ENCODE data around the gene TRPV5. TPM values are rescaled to one million over a fixed set of nuclear protein-coding genes. Genes with fewer than 3 reads are reported as not detected.

TRPV5 gene
- total RNA-seq, 5 donors from 2014 or later (not counting 1 experiment from before 2014, with no cell fraction given), result not detected

GRCh38 chr7:142916508-142916907 lies 17.0 kb downstream of the TRPV5 start:
- Mint-ChIP-seq H3K27ac (no peak overlapping the region), H3K4me3 (no peak overlapping the region), H3K27me3 (peaks cover 1 to 18% of the 10 kb centered on the region in 2 donors), H3K4me1 (no peaks in the 10 kb centered on the region), H3K9me3 (no peaks in the 10 kb centered on the region), H3K36me3 (no peaks in the 10 kb centered on the region)
- Histone ChIP-seq H3K27me3 (replicated peaks in 1 of 2; ENCODE audit: control insufficient read depth in 2 of 2, extremely low read depth in 1 of 2, insufficient read depth in 2 of 2, low read length in 1 of 2) (peaks cover 0 to 17% of the 10 kb centered on the region in 2 experiments), H3K4me3 (ENCODE audit: control insufficient read depth in 1 of 2, extremely low read depth in 1 of 2, low read length in 1 of 2) (no peak overlapping the region), H3K36me3 (ENCODE audit: control insufficient read depth in 2 of 2, extremely low read depth in 1 of 2, insufficient read depth in 1 of 2, low read length in 1 of 2) (no peaks in the 10 kb centered on the region), H3K4me1 (ENCODE audit: control insufficient read depth in 1 of 2, extremely low read depth in 1 of 2, insufficient read depth in 2 of 2, low read length in 2 of 2) (no peaks in the 10 kb centered on the region), H3K9me3 (no peaks in the 10 kb centered on the region), H3K27ac (ENCODE audit: low read length) (no peak overlapping the region)
- ChIA-PET POLR2A (no interaction called here), CTCF (interaction anchor here in 1 of 2 donors (0.6 kb wide), 1 partner anchor 417 kb away, joined by 4 read pairs; no protein-coding TSS in a partner anchor)
- no peak for DNase-seq
- no CpG with 5 or more reads among the region's 2 CpGs for WGBS (ENCODE audit: insufficient coverage)
- ATAC-seq (replicated peaks in 1 of 4), result no peak

DNA sequence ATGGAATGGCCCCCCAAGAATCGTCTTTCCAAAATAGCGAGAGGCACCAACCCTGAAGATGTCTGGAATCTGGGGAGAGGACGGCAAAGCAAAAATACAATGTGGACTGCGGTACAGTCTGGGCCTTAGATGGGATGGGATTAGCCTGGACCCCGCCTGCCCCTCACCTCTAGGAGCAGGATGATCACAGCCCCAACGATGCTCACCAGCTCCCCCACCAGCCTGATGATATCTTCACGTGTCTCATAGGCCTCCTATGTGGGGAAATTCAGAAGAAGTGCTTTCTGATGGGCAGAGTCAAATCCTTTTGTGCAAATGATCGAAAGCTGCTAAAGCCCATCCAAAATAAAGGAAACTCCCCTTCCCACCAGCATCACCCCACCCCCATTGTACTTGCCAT lies 18.2 kb downstream of the TRPV5 start:
- ATAC-seq (replicated peaks in 1 of 4) (no peak), DNase-seq (no peak)
- H3K27me3 Mint-ChIP-seq, result peaks cover 8 to 20% of the 10 kb centered on the region in 2 donors
- Histone ChIP-seq H3K36me3 (ENCODE audit: control insufficient read depth in 2 of 2, extremely low read depth in 1 of 2, insufficient read depth in 1 of 2, low read length in 1 of 2) (no peaks in the 10 kb centered on the region), H3K4me3 (ENCODE audit: control insufficient read depth in 1 of 2, extremely low read depth in 1 of 2, low read length in 1 of 2) (no peak overlapping the region), H3K9me3 (no peaks in the 10 kb centered on the region), H3K4me1 (ENCODE audit: control insufficient read depth in 1 of 2, extremely low read depth in 1 of 2, insufficient read depth in 2 of 2, low read length in 2 of 2) (no peaks in the 10 kb centered on the region), H3K27ac (ENCODE audit: low read length) (no peak overlapping the region), H3K27me3 (replicated peaks in 1 of 2; ENCODE audit: control insufficient read depth in 2 of 2, extremely low read depth in 1 of 2, insufficient read depth in 2 of 2, low read length in 1 of 2) (peaks cover 0 to 21% of the 10 kb centered on the region in 2 experiments)
- no peak overlapping the region for H3K27ac Mint-ChIP-seq
- ChIA-PET CTCF (interaction anchor here in 1 of 2 donors (0.6 kb wide), 1 partner anchor 197 kb away, joined by 4 read pairs; no protein-coding TSS in a partner anchor), POLR2A (no interaction called here)
- H3K36me3 Mint-ChIP-seq, result no peaks in the 10 kb centered on the region
- no peak overlapping the region for H3K4me3 Mint-ChIP-seq
- 80% methylated on average over 3 of the region's 8 CpGs for WGBS (ENCODE audit: insufficient coverage)
- no peaks in the 10 kb centered on the region for H3K4me1 Mint-ChIP-seq
- no peaks in the 10 kb centered on the region for H3K9me3 Mint-ChIP-seq

- Histone ChIP-seq H3K9me3 (no peaks in the 10 kb centered on the region), H3K4me1 (ENCODE audit: control insufficient read depth in 1 of 2, extremely low read depth in 1 of 2, insufficient read depth in 2 of 2, low read length in 2 of 2) (no peaks in the 10 kb centered on the region), H3K4me3 (ENCODE audit: control insufficient read depth in 1 of 2, extremely low read depth in 1 of 2, low read length in 1 of 2) (no peak overlapping the region), H3K36me3 (ENCODE audit: control insufficient read depth in 2 of 2, extremely low read depth in 1 of 2, insufficient read depth in 1 of 2, low read length in 1 of 2) (no peaks in the 10 kb centered on the region), H3K27me3 (replicated peaks in 1 of 2; ENCODE audit: control insufficient read depth in 2 of 2, extremely low read depth in 1 of 2, insufficient read depth in 2 of 2, low read length in 1 of 2) (peaks cover 0 to 26% of the 10 kb centered on the region in 2 experiments), H3K27ac (ENCODE audit: low read length) (no peak overlapping the region)
- no CpG with 5 or more reads among the region's 1 CpG for WGBS (ENCODE audit: insufficient coverage)
- H3K36me3 Mint-ChIP-seq, result no peaks in the 10 kb centered on the region
- ChIA-PET POLR2A (no interaction called here), CTCF (no interaction called here)
- no peak for DNase-seq
- no peak overlapping the region for H3K27ac Mint-ChIP-seq
- H3K9me3 Mint-ChIP-seq, result no peaks in the 10 kb centered on the region
- H3K27me3 Mint-ChIP-seq, result peaks cover 15 to 25% of the 10 kb centered on the region in 2 donors
- H3K4me3 Mint-ChIP-seq, result no peak overlapping the region
- no peaks in the 10 kb centered on the region for H3K4me1 Mint-ChIP-seq
- ATAC-seq (replicated peaks in 1 of 4), result no peak
Observed at GRCh38 chr7:142914121-142914520, 19.4 kb downstream of the TRPV5 start.

GRCh38 chr7:142913566-142913965 lies 20.0 kb downstream of the TRPV5 start:
- ChIA-PET CTCF (interaction anchor here in 1 of 2 donors (0.6 kb wide), 1 partner anchor 93 kb away, joined by 3 read pairs; no protein-coding TSS in a partner anchor), POLR2A (no interaction called here)
- H3K9me3 Mint-ChIP-seq, result no peaks in the 10 kb centered on the region
- no peaks in the 10 kb centered on the region for H3K36me3 Mint-ChIP-seq
- Histone ChIP-seq H3K27me3 (replicated peaks in 1 of 2; ENCODE audit: control insufficient read depth in 2 of 2, extremely low read depth in 1 of 2, insufficient read depth in 2 of 2, low read length in 1 of 2) (peaks cover 0 to 24% of the 10 kb centered on the region in 2 experiments), H3K4me1 (ENCODE audit: control insufficient read depth in 1 of 2, extremely low read depth in 1 of 2, insufficient read depth in 2 of 2, low read length in 2 of 2) (no peaks in the 10 kb centered on the region), H3K4me3 (ENCODE audit: control insufficient read depth in 1 of 2, extremely low read depth in 1 of 2, low read length in 1 of 2) (no peak overlapping the region), H3K27ac (ENCODE audit: low read length) (no peak overlapping the region), H3K36me3 (ENCODE audit: control insufficient read depth in 2 of 2, extremely low read depth in 1 of 2, insufficient read depth in 1 of 2, low read length in 1 of 2) (no peaks in the 10 kb centered on the region), H3K9me3 (no peaks in the 10 kb centered on the region)
- H3K4me3 Mint-ChIP-seq, result no peak overlapping the region
- no CpG with 5 or more reads among the region's 2 CpGs for WGBS (ENCODE audit: insufficient coverage)
- no peaks in the 10 kb centered on the region for H3K4me1 Mint-ChIP-seq
- DNase-seq (no peak), ATAC-seq (replicated peaks in 1 of 4) (no peak)
- H3K27me3 Mint-ChIP-seq, result peaks cover 21 to 30% of the 10 kb centered on the region in 2 donors
- no peak overlapping the region for H3K27ac Mint-ChIP-seq

- ChIA-PET CTCF (interaction anchor here in 1 of 2 donors (0.6 kb wide), 1 partner anchor 93 kb away, joined by 3 read pairs; no protein-coding TSS in a partner anchor), POLR2A (no interaction called here)
- Mint-ChIP-seq H3K27me3 (peaks cover 22 to 35% of the 10 kb centered on the region in 2 donors), H3K36me3 (no peaks in the 10 kb centered on the region), H3K4me1 (no peaks in the 10 kb centered on the region), H3K4me3 (no peak overlapping the region), H3K9me3 (no peaks in the 10 kb centered on the region), H3K27ac (no peak overlapping the region)
- WGBS (ENCODE audit: insufficient coverage), result 61% methylated on average over 3 of the region's 3 CpGs
- Histone ChIP-seq H3K27ac (ENCODE audit: low read length) (no peak overlapping the region), H3K4me1 (ENCODE audit: control insufficient read depth in 1 of 2, extremely low read depth in 1 of 2, insufficient read depth in 2 of 2, low read length in 2 of 2) (no peaks in the 10 kb centered on the region), H3K9me3 (no peaks in the 10 kb centered on the region), H3K27me3 (replicated peaks in 1 of 2; ENCODE audit: control insufficient read depth in 2 of 2, extremely low read depth in 1 of 2, insufficient read depth in 2 of 2, low read length in 1 of 2) (peaks cover 0 to 29% of the 10 kb centered on the region in 2 experiments), H3K36me3 (ENCODE audit: control insufficient read depth in 2 of 2, extremely low read depth in 1 of 2, insufficient read depth in 1 of 2, low read length in 1 of 2) (no peaks in the 10 kb centered on the region), H3K4me3 (ENCODE audit: control insufficient read depth in 1 of 2, extremely low read depth in 1 of 2, low read length in 1 of 2) (no peak overlapping the region)
- no peak for ATAC-seq (replicated peaks in 1 of 4)
- DNase-seq, result no peak
Observed at GRCh38 chr7:142913051-142913450, 20.5 kb downstream of the TRPV5 start.

- Mint-ChIP-seq H3K9me3 (no peaks in the 10 kb centered on the region), H3K4me1 (no peaks in the 10 kb centered on the region), H3K27ac (no peak overlapping the region), H3K4me3 (no peak overlapping the region), H3K36me3 (no peaks in the 10 kb centered on the region), H3K27me3 (peaks cover 31 to 41% of the 10 kb centered on the region in 2 donors)
- ChIA-PET POLR2A (no interaction called here), CTCF (no interaction called here)
- no peak overlapping the region for H3K4me3 ChIP-seq (ENCODE audit: control insufficient read depth in 1 of 2, extremely low read depth in 1 of 2, low read length in 1 of 2)
- no peaks in the 10 kb centered on the region for H3K4me1 ChIP-seq (ENCODE audit: control insufficient read depth in 1 of 2, extremely low read depth in 1 of 2, insufficient read depth in 2 of 2, low read length in 2 of 2)
- no CpG with 5 or more reads among the region's 2 CpGs for WGBS (ENCODE audit: insufficient coverage)
- H3K27ac ChIP-seq (ENCODE audit: low read length), result no peak overlapping the region
- no peaks in the 10 kb centered on the region for H3K36me3 ChIP-seq (ENCODE audit: control insufficient read depth in 2 of 2, extremely low read depth in 1 of 2, insufficient read depth in 1 of 2, low read length in 1 of 2)
- no peak for ATAC-seq (replicated peaks in 1 of 4)
- DNase-seq, result no peak
- peaks cover 0 to 24% of the 10 kb centered on the region in 2 experiments for H3K27me3 ChIP-seq (replicated peaks in 1 of 2; ENCODE audit: control insufficient read depth in 2 of 2, extremely low read depth in 1 of 2, insufficient read depth in 2 of 2, low read length in 1 of 2)
- H3K9me3 ChIP-seq, result no peaks in the 10 kb centered on the region
Observed at GRCh38 chr7:142910481-142910880, 23.1 kb downstream of the TRPV5 start.

- H3K9me3 ChIP-seq, result no peaks in the 10 kb centered on the region
- H3K27ac ChIP-seq (ENCODE audit: low read length), result no peak overlapping the region
- POLR2A ChIA-PET, result no interaction called here
- no peaks in the 10 kb centered on the region for H3K4me1 Mint-ChIP-seq
- H3K4me1 ChIP-seq (ENCODE audit: control insufficient read depth in 1 of 2, extremely low read depth in 1 of 2, insufficient read depth in 2 of 2, low read length in 2 of 2), result no peaks in the 10 kb centered on the region
- ATAC-seq (replicated peaks in 1 of 4) (no peak), DNase-seq (no peak)
- no peaks in the 10 kb centered on the region for H3K9me3 Mint-ChIP-seq
- H3K36me3 Mint-ChIP-seq, result no peaks in the 10 kb centered on the region
- no peak overlapping the region for H3K4me3 ChIP-seq (ENCODE audit: control insufficient read depth in 1 of 2, extremely low read depth in 1 of 2, low read length in 1 of 2)
- no peak overlapping the region for H3K4me3 Mint-ChIP-seq
- WGBS (ENCODE audit: insufficient coverage), result no CpG with 5 or more reads among the region's 2 CpGs
- CTCF ChIA-PET, result no interaction called here
- H3K27me3 ChIP-seq (replicated peaks in 1 of 2; ENCODE audit: control insufficient read depth in 2 of 2, extremely low read depth in 1 of 2, insufficient read depth in 2 of 2, low read length in 1 of 2), result peaks cover 0 to 21% of the 10 kb centered on the region in 2 experiments
- H3K36me3 ChIP-seq (ENCODE audit: control insufficient read depth in 2 of 2, extremely low read depth in 1 of 2, insufficient read depth in 1 of 2, low read length in 1 of 2), result no peaks in the 10 kb centered on the region
- H3K27ac Mint-ChIP-seq, result no peak overlapping the region
- H3K27me3 Mint-ChIP-seq, result peaks cover 31 to 41% of the 10 kb centered on the region in 2 donors
Observed at GRCh38 chr7:142910031-142910433, 23.5 kb downstream of the TRPV5 start.

All from T-cell (primary cell).